D341Med (cell line): ENCODE data around the gene TM9SF4.

Experiments
- DNase-seq: peaks from one replicate; pipeline ENCODE4 v3.0.0; 2012; ENCODE audit warnings: low spot score

TM9SF4 gene

DNA sequence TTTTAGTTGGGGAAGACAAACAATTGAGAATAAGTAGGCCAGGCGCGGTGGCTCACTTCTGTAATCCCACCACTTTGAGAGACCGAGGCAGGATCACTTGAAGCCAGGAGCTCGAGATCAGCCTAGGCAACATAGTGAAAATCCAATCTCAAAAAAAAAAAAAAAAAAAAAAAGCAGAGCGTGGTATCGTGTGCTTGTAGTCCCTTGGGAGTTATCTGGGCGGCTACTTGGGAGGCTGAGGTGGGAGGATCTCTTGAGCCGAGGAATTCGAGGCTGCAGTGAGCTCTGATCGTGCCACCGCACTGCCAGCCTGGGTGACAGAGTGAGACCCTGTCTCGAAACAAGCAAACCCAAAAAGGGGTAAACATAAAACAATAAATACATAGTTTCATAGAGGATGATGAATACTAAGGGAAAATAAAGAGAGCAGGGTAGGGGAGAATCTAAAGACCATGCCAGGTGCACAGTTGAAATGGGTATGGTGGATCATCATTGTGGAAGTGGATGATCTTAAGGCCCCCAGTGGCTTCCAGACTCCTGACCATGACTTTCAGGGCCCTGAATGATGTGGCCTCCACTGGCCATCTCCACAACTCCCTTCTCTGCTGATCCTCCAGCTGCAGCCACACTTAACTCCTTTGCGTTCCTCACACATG is 99.1 kb downstream of the TM9SF4 start:
- no peak for DNase-seq

DNA sequence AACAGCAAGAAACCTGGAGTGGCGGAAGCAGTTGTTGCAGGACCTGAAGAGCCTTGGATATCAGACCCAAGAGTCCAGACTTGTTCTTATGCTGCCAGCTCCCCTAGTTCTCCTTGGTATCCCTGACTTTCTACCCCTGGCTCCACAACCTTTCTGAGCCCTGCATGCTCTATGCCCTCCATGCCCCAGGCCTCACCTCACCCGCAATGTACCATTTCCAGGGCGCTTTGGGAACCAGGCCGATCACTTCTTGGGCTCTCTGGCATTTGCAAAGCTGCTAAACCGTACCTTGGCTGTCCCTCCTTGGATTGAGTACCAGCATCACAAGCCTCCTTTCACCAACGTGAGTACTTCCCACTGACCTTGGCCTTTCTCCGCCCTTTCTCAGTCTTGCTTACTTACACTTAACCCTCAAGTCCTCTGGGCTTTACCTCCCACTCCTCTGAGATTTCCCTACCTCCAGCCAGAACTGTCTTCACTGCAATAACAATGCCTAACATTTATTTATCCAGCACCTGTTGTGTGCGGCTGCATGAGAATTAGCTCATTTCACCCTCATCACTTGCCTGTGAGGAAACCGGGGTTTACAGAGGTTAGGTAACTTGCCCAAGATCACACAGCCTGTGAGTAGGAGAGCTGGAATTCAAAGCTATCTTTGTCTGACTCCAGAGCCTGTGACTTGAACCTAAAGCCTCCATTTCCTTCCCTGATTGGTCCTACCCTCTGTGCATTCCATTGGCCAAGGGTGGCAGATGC is 100.5 kb downstream of the TM9SF4 start:
- no peak for DNase-seq

DNA sequence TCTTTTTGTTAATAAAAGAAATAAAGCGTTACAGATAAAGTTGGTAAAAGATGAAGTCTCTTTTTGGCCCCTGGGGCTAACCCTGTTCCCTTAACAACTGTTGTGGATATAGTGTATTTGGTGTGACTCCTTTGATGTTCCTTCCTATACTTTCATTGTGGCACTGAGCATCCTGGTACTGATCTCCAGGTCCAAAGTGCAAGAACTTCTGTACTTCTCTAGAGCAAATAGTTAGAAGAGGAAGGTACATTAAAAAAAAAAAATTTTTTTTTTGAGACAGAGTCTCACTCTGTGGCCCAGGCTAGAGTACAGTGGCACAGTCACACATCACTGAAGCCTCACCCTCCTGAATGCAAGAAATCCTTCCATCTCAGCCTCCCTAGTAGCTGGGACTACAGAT is 104.4 kb downstream of the TM9SF4 start:
- DNase-seq = no peak

DNA sequence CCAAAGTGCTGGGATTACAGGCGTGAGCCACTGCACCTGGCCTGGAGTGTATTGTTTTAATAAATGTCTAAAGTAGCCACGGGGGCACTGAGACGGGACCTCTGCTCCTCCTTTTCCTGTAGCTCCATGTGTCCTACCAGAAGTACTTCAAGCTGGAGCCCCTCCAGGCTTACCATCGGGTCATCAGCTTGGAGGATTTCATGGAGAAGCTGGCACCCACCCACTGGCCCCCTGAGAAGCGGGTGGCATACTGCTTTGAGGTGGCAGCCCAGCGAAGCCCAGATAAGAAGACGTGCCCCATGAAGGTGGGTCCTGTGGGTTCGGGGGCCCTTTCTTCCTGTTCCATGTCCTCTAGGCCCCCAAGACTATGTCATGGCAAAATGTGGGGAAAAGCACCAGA is 105.6 kb downstream of the TM9SF4 start:
- no peak for DNase-seq

DNA sequence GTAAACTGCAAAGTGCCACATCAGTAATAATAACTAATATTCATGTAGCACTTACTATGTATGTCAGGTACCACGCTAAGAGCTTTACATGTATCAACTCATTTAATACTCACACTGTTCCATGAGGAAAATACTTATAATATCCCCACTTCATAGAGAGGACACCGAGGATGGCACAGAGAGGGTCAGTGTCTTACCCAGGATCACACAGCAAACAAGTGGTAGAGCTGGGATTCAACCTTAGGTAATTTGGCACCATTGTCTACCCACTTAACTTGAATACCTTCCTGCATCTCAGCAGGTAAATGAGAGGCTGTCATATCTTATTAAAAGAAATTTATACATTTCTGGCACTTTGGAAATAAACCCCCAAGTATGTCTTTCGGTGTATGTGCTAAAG is 106.2 kb downstream of the TM9SF4 start:
- no peak for DNase-seq

DNA sequence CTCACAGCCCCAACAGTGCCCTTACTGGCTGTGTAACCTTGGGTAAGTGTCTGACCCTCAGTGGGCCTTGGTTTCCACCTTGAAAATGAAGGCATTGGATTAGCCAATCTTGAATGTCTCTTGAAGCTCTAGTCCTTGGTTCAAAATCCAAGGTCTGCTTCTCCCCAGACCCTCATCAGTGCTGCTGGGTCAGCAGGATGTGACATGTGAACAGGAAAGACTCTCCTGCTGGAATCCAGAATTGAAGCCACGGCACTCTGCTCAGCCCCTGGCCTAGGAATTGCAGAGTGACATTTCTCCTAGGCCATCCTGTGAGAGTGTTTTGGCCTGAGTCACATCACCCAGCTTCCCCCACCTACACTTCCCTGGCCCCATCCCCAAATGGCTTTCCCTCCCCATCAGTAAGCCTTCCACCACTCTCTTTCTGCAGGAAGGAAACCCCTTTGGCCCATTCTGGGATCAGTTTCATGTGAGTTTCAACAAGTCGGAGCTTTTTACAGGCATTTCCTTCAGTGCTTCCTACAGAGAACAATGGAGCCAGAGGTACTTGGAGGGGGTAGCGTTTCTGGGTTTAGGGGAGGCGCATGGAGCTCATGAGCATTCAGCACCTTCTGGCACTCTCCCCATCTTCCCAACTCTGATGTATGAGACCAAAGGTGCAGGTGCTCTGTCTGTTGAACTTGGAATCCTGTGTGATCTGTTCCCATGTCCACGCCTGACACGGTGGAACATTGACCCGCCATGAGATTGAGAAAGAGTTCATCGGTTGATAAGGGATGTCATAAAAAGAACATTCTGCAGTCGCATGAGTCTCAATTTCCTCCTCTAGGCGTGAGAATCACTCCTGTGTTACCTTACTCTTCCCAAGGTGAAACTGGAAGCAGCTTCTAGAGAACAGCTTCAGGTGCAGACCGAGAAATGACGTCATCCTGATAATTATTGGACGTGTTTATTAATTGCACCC is 106.9 kb downstream of the TM9SF4 start:
- no peak for DNase-seq
